Neutrophil (primary cell): ENCODE data around the gene ZNF865.

Source experiments
- H3K27ac ChIP-seq: fragments of 200-600 bp; sonication (generic); 2 replicates; pipeline ENCODE4 v1.5.1; 2016; ENCODE audit warnings: mild to moderate bottlenecking, moderate library complexity
- H3K27me3 ChIP-seq: fragments of 200-600 bp; sonication (generic); 2 replicates; pipeline ENCODE4 v1.6.0; 2016; ENCODE audit warnings: mild to moderate bottlenecking
- H3K36me3 ChIP-seq: fragments of 200-600 bp; sonication (generic); 2 replicates; pipeline ENCODE4 v1.5.1; 2017
- H3K4me1 ChIP-seq, 2 experiments: fragments of 200-600 bp in 1 of 2; sonication (generic) in 1 of 2; 1 replicate in 1 of 2; 2 replicates in 1 of 2; pipeline versions ENCODE4 v1.5.1 to v1.6.1; 2013 to 2016; ENCODE audit warnings: low read depth in 1 of 2, low read length in 1 of 2, mild to moderate bottlenecking in 1 of 2, moderate library complexity in 1 of 2; ENCODE audit not compliant: control insufficient read depth in 1 of 2, insufficient read depth in 1 of 2
- H3K4me3 ChIP-seq, 2 experiments: fragments of 200-600 bp in 1 of 2; sonication (generic) in 1 of 2; 1 replicate in 1 of 2; 2 replicates in 1 of 2; pipeline ENCODE4 v1.5.1; 2013 to 2016; ENCODE audit warnings: low read depth in 1 of 2, low read length in 1 of 2, mild to moderate bottlenecking in 1 of 2, moderate library complexity in 1 of 2
- H3K9me3 ChIP-seq: fragments of 200-600 bp; sonication (generic); 2 replicates; pipeline ENCODE4 v1.5.1; 2016
- TF ChIP-seq, protein P1 (sequence below): fragments of 200-600 bp; sonication (generic); IDR thresholded peaks from 2 replicates; pipeline ENCODE4 v1.5.1; 2016; ENCODE audit warnings: antibody characterized with exemption

Gene ZNF865

GRCh38 chr19:55598034-55598433 lies 7.4 kb upstream of the ZNF865 start:
- H3K36me3 ChIP-seq, result peaks cover 23% of the 10 kb centered on the region
- TF ChIP-seq, protein P1, sequence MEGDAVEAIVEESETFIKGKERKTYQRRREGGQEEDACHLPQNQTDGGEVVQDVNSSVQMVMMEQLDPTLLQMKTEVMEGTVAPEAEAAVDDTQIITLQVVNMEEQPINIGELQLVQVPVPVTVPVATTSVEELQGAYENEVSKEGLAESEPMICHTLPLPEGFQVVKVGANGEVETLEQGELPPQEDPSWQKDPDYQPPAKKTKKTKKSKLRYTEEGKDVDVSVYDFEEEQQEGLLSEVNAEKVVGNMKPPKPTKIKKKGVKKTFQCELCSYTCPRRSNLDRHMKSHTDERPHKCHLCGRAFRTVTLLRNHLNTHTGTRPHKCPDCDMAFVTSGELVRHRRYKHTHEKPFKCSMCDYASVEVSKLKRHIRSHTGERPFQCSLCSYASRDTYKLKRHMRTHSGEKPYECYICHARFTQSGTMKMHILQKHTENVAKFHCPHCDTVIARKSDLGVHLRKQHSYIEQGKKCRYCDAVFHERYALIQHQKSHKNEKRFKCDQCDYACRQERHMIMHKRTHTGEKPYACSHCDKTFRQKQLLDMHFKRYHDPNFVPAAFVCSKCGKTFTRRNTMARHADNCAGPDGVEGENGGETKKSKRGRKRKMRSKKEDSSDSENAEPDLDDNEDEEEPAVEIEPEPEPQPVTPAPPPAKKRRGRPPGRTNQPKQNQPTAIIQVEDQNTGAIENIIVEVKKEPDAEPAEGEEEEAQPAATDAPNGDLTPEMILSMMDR, result no peak
- H3K27ac ChIP-seq, result peak overlapping the region; percentile 95

GRCh38 chr19:55598719-55599467 lies 6.6 kb upstream of the ZNF865 start:
- peak overlapping the region; percentile 95 for H3K27ac ChIP-seq
- peak overlapping the region; percentile 86 to 89 for H3K4me3 ChIP-seq
- no peaks in the 10 kb centered on the region for H3K27me3 ChIP-seq
- TF ChIP-seq, protein P1, result no peak
- H3K36me3 ChIP-seq, result peaks cover 23% of the 10 kb centered on the region
- peaks cover 15 to 22% of the 10 kb centered on the region in 2 experiments for H3K4me1 ChIP-seq
- no peaks in the 10 kb centered on the region for H3K9me3 ChIP-seq

More at GRCh38 chr19:55598034-55598433, 7.4 kb upstream of the ZNF865 start:
- no peaks in the 10 kb centered on the region for H3K9me3 ChIP-seq
- peaks cover 14 to 16% of the 10 kb centered on the region in 2 experiments for H3K4me1 ChIP-seq
- H3K4me3 ChIP-seq, result no peak overlapping the region
- H3K27me3 ChIP-seq, result no peaks in the 10 kb centered on the region

DNA sequence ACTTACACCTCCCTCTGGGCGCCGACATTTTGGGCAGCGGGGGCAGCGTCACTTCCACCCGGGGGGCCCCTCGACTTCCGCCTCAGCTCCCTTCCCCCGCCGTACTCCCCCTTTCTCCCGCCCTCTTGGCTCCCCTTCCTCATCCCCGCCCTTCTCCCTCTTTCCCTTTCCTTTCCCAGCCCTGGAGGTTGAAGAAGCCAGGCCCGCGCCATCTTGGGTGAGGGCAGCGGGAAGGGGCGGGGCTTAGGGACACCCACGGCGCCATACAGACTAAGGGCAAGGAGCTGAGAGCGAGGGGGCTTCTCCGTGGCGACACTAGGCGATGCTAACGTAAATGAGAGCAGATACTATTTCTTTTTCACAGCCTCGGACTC lies 6.0 kb upstream of the ZNF865 start, which contains the start of gene FIZ1:
Gene FIZ1, minus strand, starts transcription at position 50 of the 374 bp plus-strand sequence. CDS start 1,652 bp downstream, outside the sequence.
- peak within 1 kb of the TSS; percentile 95 for H3K27ac ChIP-seq
- H3K36me3 ChIP-seq, result peaks cover 23% of the 10 kb centered on the region
- H3K27me3 ChIP-seq, result no peaks in the 10 kb centered on the region
- TF ChIP-seq, protein P1, result peak; percentile 24
- H3K4me1 ChIP-seq, result peaks cover 21 to 28% of the 10 kb centered on the region in 2 experiments
- H3K4me3 ChIP-seq, result peak within 1 kb of the TSS; percentile 86 to 89
- no peaks in the 10 kb centered on the region for H3K9me3 ChIP-seq

DNA sequence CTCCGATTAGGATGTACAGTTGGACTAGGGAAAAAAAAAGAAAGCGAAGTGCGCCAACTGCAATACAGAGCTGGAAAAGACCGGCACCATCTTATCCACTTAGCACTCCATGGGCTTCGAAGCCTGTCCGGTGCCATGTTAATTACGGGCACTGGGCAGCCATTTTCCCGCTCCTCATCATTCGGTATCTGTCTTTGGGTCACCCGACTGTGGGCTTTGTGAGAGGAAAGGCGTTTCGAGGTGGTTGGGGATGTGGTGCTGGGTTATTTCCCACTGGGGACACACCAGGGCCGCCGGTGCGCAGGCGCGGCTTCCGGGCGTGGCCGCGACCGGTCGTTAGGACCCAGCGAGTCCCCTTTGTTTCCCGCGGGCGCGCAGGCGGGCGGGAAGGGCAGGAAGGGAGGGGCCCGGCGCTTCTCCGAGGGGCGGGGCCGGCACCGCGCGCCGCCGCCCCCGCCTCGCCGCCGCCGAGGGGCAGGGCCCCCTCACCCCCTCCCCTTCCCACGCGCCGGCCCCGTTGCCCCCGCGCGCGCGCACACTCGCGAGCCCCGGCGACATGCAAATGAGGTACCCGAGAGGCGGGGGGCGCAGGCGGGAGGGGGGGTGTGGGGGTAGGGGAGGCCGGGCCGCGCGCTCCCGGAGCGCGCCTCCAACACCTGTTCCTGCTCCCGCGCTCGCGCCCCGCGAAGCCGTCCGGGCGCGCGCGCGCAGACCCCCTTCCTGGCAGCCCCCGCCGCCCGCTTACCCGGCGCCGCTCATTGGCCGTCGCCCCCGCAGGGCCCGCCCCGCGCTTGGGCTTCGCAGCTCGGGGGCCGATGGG lies 5.4 kb upstream of the ZNF865 start, which contains the start of gene ZNF524:
Gene ZNF524, plus strand, starts transcription at position 447 of the 820 bp plus-strand sequence. CDS start 1,825 bp downstream, outside the sequence.
- Histone ChIP-seq H3K27me3 (no peaks in the 10 kb centered on the region), H3K4me3 (peak within 1 kb of the TSS; percentile 86 to 89), H3K27ac (peak within 1 kb of the TSS; percentile 95), H3K36me3 (peaks cover 21% of the 10 kb centered on the region), H3K9me3 (no peaks in the 10 kb centered on the region), H3K4me1 (peaks cover 26 to 34% of the 10 kb centered on the region in 2 experiments)
- TF ChIP-seq, protein P1, result no peak

DNA sequence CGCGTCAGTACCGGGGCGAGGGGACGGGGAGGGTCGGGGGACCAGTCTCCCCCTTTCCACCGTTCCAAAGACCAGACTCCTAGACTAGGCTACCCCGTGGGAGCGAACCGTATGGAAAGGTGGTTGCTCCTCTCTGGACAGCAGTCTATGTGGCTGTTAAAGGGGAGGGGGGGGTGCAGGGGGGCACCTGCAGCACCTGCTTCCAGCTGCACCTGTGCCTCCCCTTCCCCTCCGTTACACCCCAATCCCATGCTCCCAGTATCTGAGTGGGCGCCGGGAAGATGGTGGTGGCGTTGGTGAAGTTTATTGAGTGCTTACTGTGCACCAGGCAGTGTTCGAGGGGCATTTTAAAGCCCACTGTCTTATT lies 4.8 kb upstream of the ZNF865 start:
- peaks cover 26 to 36% of the 10 kb centered on the region in 2 experiments for H3K4me1 ChIP-seq
- TF ChIP-seq, protein P1, result no peak
- H3K27me3 ChIP-seq, result no peaks in the 10 kb centered on the region
- H3K27ac ChIP-seq, result peak overlapping the region; percentile 95
- H3K4me3 ChIP-seq, result peak overlapping the region; percentile 86 to 89
- H3K36me3 ChIP-seq, result peaks cover 15% of the 10 kb centered on the region
- no peaks in the 10 kb centered on the region for H3K9me3 ChIP-seq
